HepG2 (cell line): Measurements from ENCODE around the gene CTU2. TPM values are rescaled to one million over a fixed set of nuclear protein-coding genes. Genes with fewer than 3 reads are reported as not detected.

Experiments used
- ATM ChIP-seq: fragments of 450-650 bp; IDR thresholded peaks from 2 replicates; pipeline ENCODE4 v1.7.1; 2017; ENCODE audit warnings: mild to moderate bottlenecking, borderline replicate concordance
- GATAD2A ChIP-seq: IDR thresholded peaks from 2 replicates; pipeline ENCODE4 v1.6.1; 2016
- KLF16 ChIP-seq, 2 experiments: sonication (generic) in 1 of 2; formaldehyde crosslinking in 1 of 2; IDR thresholded peaks; 2 replicates each; pipeline versions ENCODE4 v1.6.1 to v1.8.0; 2016 to 2023; ENCODE audit warnings: missing genetic modification reagents in 2 of 2, missing compliant biosample characterization in 1 of 2
- NCOA5 ChIP-seq: sonication (generic); formaldehyde crosslinking; IDR thresholded peaks from 2 replicates; pipeline ENCODE4 v1.4.0; 2020; ENCODE audit warnings: missing genetic modification reagents
- NFKBIZ ChIP-seq: IDR thresholded peaks from 2 replicates; pipeline ENCODE4 v1.6.1; 2018; ENCODE audit warnings: missing genetic modification reagents, missing compliant biosample characterization
- SALL1 ChIP-seq: sonication (generic); formaldehyde crosslinking; IDR thresholded peaks from 2 replicates; pipeline ENCODE4 v1.8.0; 2022; ENCODE audit warnings: mild to moderate bottlenecking, missing genetic modification reagents
- SOX6 ChIP-seq, 2 experiments: fragments of 450-650 bp in 1 of 2; sonication (generic) in 1 of 2; formaldehyde crosslinking in 1 of 2; IDR thresholded peaks; 2 replicates each; pipeline versions ENCODE4 v1.4.0 to v1.6.1; 2017 to 2020; ENCODE audit warnings: antibody characterized with exemption in 1 of 2, mild to moderate bottlenecking in 1 of 2, missing genetic modification reagents in 1 of 2
- ZBTB7B ChIP-seq: sonication (generic); formaldehyde crosslinking; IDR thresholded peaks from 2 replicates; pipeline ENCODE4 v1.4.0; 2020; ENCODE audit warnings: missing genetic modification reagents
- ZNF337 ChIP-seq: sonication (generic); formaldehyde crosslinking; IDR thresholded peaks from 2 replicates; pipeline ENCODE4 v1.5.1; 2020; ENCODE audit warnings: missing genetic modification reagents, low read depth, mild to moderate bottlenecking, borderline replicate concordance
- ZNF546 ChIP-seq: sonication (generic); formaldehyde crosslinking; conservative IDR thresholded peaks from 2 replicates; pipeline ENCODE4 v1.8.1; 2023; ENCODE audit warnings: mild to moderate bottlenecking, missing genetic modification reagents
- ZNF615 ChIP-seq: sonication (generic); formaldehyde crosslinking; IDR thresholded peaks from 2 replicates; pipeline ENCODE4 v1.5.0; 2020; ENCODE audit warnings: mild to moderate bottlenecking, missing genetic modification reagents, borderline replicate concordance
- polyA plus RNA-seq, 8 experiments: library from polyadenylated mRNA; depleted of rRNA in 3 of 8; stranded (reverse) in 7 of 8; unstranded in 1 of 8; fragments of >200 nt; fragmentation: Illumina TruSeq in 4 of 8; extraction: Trizol in 4 of 8; gene quantifications; 2 replicates each; pipeline versions ENCODE4 v1.2.1 to v1.2.3, GENCODE V29; 2011 to 2016; ENCODE audit warnings: low read depth in 4 of 8, missing spikeins in 1 of 8, mixed read lengths in 1 of 8; ENCODE audit not compliant: insufficient read depth in 1 of 8
- total RNA-seq, 5 experiments: library from RNA; depleted of rRNA; stranded (reverse); fragments of >200 nt; fragmentation: Illumina TruSeq; extraction: Trizol; gene quantifications; 2 replicates each; pipeline ENCODE4 v1.2.3, GENCODE V29; 2016; ENCODE audit warnings: low read depth in 1 of 5
- TF ChIP-seq, protein P1 (sequence below): sonication (generic); formaldehyde crosslinking; IDR thresholded peaks from one replicate; pipeline ENCODE4 v1.5.1; 2020; ENCODE audit warnings: mild to moderate bottlenecking, missing genetic modification reagents; ENCODE audit errors: not compliant biosample characterization
- TF ChIP-seq, protein P2 (sequence below): sonication (generic); formaldehyde crosslinking; IDR thresholded peaks from 2 replicates; pipeline ENCODE4 v1.8.0; 2023; ENCODE audit warnings: mild to moderate bottlenecking, missing genetic modification reagents
- TF ChIP-seq, protein P3 (sequence below): sonication (generic); formaldehyde crosslinking; IDR thresholded peaks from 2 replicates; pipeline ENCODE4 v1.4.0; 2020; ENCODE audit warnings: missing genetic modification reagents, borderline replicate concordance

CTU2 gene
- total and polyA plus RNA-seq, 2 of the 13 experiments (the other 11 are each of a cell fraction or from before 2014, with no cell fraction given): 13.3 to 21.9 TPM

DNA sequence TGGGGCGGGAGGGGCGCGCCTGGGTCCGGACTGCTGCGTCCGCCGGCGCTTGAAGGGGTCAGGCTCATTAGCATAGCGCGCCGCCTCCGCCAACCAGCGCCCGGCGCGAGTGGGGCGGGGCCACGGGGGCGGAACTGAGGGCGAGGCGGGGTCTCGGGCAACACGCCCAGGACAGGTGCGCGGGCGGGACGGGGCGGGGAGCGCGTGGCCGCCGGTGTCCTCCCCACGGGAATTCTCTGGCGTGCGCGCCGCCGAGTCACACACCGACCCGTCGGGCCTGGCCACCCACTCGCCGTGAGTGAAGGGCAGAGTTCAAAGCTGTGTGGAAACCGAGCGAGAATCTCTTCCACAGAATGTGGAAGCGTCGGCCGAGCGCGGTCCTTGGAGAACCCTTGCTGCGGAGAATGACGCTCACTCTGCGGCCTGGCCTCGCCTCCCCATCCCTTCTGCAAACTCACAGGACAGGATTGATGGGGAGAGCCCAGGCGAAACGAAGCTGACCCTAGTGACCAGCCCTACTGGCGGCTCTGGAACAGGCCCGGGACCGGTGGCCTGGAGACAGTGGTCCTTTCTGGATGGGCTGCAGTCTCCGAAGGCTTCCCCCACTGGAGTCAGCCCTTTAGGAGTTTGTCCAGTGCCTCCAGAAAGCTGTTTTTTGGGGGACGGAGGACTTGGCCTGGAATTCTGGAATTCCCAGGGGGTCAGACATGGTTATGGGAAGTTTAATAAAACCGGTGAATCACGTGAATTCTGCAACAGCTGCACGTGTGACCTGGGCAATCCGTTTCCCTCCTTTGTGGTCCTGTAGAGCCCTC, 19.7 kb upstream of the CTU2 start, which contains the start of gene SNAI3 (continued):
- TF ChIP-seq, protein P1, sequence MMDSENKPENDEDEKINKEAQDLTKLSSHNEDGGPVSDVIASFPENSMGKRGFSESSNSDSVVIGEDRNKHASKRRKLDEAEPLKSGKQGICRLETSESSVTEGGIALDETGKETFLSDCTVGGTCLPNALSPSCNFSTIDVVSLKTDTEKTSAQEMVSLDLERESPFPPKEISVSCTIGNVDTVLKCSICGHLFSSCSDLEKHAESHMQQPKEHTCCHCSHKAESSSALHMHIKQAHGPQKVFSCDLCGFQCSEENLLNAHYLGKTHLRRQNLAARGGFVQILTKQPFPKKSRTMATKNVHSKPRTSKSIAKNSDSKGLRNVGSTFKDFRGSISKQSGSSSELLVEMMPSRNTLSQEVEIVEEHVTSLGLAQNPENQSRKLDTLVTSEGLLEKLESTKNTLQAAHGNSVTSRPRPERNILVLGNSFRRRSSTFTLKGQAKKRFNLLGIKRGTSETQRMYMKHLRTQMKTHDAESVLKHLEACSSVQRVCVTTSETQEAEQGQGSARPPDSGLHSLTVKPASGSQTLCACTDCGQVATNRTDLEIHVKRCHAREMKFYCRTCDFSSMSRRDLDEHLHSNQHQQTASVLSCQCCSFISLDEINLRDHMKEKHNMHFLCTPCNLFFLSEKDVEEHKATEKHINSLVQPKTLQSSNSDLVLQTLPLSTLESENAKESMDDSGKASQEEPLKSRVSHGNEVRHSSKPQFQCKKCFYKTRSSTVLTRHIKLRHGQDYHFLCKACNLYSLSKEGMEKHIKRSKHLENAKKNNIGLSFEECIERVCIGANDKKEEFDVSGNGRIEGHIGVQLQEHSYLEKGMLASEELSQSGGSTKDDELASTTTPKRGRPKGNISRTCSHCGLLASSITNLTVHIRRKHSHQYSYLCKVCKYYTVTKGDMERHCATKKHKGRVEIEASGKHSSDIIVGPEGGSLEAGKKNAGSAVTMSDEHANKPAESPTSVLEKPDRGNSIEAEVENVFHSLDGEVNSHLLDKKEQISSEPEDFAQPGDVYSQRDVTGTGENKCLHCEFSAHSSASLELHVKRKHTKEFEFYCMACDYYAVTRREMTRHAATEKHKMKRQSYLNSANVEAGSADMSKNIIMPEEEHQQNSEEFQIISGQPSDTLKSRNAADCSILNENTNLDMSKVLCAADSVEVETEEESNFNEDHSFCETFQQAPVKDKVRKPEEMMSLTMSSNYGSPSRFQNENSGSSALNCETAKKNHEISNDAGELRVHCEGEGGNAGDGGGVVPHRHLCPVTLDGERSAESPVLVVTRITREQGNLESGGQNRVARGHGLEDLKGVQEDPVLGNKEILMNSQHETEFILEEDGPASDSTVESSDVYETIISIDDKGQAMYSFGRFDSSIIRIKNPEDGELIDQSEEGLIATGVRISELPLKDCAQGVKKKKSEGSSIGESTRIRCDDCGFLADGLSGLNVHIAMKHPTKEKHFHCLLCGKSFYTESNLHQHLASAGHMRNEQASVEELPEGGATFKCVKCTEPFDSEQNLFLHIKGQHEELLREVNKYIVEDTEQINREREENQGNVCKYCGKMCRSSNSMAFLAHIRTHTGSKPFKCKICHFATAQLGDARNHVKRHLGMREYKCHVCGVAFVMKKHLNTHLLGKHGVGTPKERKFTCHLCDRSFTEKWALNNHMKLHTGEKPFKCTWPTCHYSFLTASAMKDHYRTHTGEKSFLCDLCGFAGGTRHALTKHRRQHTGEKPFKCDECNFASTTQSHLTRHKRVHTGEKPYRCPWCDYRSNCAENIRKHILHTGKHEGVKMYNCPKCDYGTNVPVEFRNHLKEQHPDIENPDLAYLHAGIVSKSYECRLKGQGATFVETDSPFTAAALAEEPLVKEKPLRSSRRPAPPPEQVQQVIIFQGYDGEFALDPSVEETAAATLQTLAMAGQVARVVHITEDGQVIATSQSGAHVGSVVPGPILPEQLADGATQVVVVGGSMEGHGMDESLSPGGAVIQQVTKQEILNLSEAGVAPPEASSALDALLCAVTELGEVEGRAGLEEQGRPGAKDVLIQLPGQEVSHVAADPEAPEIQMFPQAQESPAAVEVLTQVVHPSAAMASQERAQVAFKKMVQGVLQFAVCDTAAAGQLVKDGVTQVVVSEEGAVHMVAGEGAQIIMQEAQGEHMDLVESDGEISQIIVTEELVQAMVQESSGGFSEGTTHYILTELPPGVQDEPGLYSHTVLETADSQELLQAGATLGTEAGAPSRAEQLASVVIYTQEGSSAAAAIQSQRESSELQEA (CRISPR knock-in tag): no peak
- TF ChIP-seq ZNF546 (CRISPR knock-in tag): 0 out of 2 replicates have a peak, but pooled peaks have one; percentile 42
- TF ChIP-seq ZNF615 (CRISPR knock-in tag): no peak
- no peak for TF ChIP-seq ZNF337 (CRISPR knock-in tag)
- 0 out of 2 replicates have a peak, but pooled peaks have one; percentile 30 for TF ChIP-seq NFKBIZ
- TF ChIP-seq ZBTB7B: 0 out of 2 replicates have a peak, but pooled peaks have one; percentile 9
- TF ChIP-seq KLF16 (CRISPR knock-in tag; IDR thresholded peaks at IDR 0.05): peak in 1 of 2 experiments; percentile 68; a peak in 2 of 4 replicates
- TF ChIP-seq NCOA5: no peak
- TF ChIP-seq, protein P2, sequence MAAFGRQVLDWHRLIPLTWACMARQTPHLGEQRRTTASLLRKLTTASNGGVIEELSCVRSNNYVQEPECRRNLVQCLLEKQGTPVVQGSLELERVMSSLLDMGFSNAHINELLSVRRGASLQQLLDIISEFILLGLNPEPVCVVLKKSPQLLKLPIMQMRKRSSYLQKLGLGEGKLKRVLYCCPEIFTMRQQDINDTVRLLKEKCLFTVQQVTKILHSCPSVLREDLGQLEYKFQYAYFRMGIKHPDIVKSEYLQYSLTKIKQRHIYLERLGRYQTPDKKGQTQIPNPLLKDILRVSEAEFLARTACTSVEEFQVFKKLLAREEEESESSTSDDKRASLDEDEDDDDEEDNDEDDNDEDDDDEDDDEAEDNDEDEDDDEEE (CRISPR knock-in tag): no peak
- TF ChIP-seq SALL1: peak; percentile 53
- TF ChIP-seq ATM: no peak
- no peak for TF ChIP-seq GATAD2A (CRISPR knock-in tag)
- TF ChIP-seq, protein P3, sequence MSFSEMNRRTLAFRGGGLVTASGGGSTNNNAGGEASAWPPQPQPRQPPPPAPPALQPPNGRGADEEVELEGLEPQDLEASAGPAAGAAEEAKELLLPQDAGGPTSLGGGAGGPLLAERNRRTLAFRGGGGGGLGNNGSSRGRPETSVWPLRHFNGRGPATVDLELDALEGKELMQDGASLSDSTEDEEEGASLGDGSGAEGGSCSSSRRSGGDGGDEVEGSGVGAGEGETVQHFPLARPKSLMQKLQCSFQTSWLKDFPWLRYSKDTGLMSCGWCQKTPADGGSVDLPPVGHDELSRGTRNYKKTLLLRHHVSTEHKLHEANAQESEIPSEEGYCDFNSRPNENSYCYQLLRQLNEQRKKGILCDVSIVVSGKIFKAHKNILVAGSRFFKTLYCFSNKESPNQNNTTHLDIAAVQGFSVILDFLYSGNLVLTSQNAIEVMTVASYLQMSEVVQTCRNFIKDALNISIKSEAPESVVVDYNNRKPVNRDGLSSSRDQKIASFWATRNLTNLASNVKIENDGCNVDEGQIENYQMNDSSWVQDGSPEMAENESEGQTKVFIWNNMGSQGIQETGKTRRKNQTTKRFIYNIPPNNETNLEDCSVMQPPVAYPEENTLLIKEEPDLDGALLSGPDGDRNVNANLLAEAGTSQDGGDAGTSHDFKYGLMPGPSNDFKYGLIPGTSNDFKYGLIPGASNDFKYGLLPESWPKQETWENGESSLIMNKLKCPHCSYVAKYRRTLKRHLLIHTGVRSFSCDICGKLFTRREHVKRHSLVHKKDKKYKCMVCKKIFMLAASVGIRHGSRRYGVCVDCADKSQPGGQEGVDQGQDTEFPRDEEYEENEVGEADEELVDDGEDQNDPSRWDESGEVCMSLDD (CRISPR knock-in tag): no peak; the same call in 1 of the 2 replicates
- TF ChIP-seq SOX6 (IDR thresholded peaks at IDR 0.05): no peak
- TF ChIP-seq SOX6 (CRISPR knock-in tag; IDR thresholded peaks at IDR 0.05): peak; percentile 66; the same call in 1 of the 2 replicates
